Gastroesophageal sphincter (tissue), 4 donors: Measurements from ENCODE around the gene CRTAP. TPM values are rescaled to one million over a fixed set of nuclear protein-coding genes. Genes with fewer than 3 reads are reported as not detected.
A peak's percentile ranks its signal among the peaks of the same experiment; 100 is the strongest.
"Not testable (repeated sequence)": the region's sequence is repeated elsewhere in the genome, so short reads cannot be mapped to it uniquely, and the experiment has no call there.

ENCODE experiments used
- ATAC-seq: fragments of 150-250 bp; one replicate; pipeline ENCODE4 v1.9.1; 2016; ENCODE audit warnings: mild to moderate bottlenecking, moderate library complexity
- H3K27ac ChIP-seq, 4 donors: fragments of 200-600 bp; sonication (generic) in 3 of 4; 1 replicate in 3 of 4; 2 replicates in 1 of 4; pipeline ENCODE4 v1.5.1; 2016 to 2019
- H3K27me3 ChIP-seq: fragments of 200-600 bp; sonication (generic); one replicate; pipeline ENCODE4 v1.5.1; 2019
- H3K36me3 ChIP-seq, 2 donors: fragments of 200-600 bp; sonication (generic); one replicate each; pipeline ENCODE4 v1.5.1; 2019; ENCODE audit warnings: control low read depth in 1 of 2
- H3K4me1 ChIP-seq, 3 donors: fragments of 200-600 bp; sonication (generic); 1 replicate in 2 of 3; 2 replicates in 1 of 3; pipeline ENCODE4 v1.5.1; 2016 to 2019; ENCODE audit warnings: control low read depth in 2 of 3
- H3K4me3 ChIP-seq, 2 donors: fragments of 200-600 bp; sonication (generic); one replicate each; pipeline ENCODE4 v1.5.1; 2019; ENCODE audit warnings: mild to moderate bottlenecking in 1 of 2, moderate library complexity in 1 of 2
- H3K9me3 ChIP-seq, 3 donors: fragments of 200-600 bp; sonication (generic); one replicate each; pipeline ENCODE4 v1.5.1; 2017 to 2019; ENCODE audit warnings: control low read depth in 2 of 3
- EP300 ChIP-seq: sonication (generic); formaldehyde crosslinking; IDR thresholded peaks from one replicate; pipeline ENCODE4 v1.6.1; 2017; ENCODE audit warnings: antibody characterized with exemption, mild to moderate bottlenecking
- POLR2A ChIP-seq, 2 donors: fragments of 450-650 bp; IDR thresholded peaks; one replicate each; pipeline ENCODE4 v1.6.1; 2017; ENCODE audit warnings: antibody characterized with exemption in 2 of 2, mild to moderate bottlenecking in 2 of 2, moderate library complexity in 1 of 2
- POLR2AphosphoS5 ChIP-seq: sonication (generic); formaldehyde crosslinking; IDR thresholded peaks from one replicate; pipeline ENCODE4 v1.6.1; 2017; ENCODE audit warnings: antibody characterized with exemption
- WGBS, 2 donors: methylation state at CpG; one replicate each; pipeline ENCODE4 v1.1.5; 2018; ENCODE audit warnings: low coverage in 1 of 2; 5-methylcytosine and 5-hydroxymethylcytosine counted together
- total RNA-seq, 4 donors: library from RNA; depleted of rRNA; stranded (reverse); fragments of >200 nt; gene quantifications; one replicate each; pipeline ENCODE4 v1.1.0, GENCODE V29; 2016
- TF ChIP-seq, protein P1 (sequence below), 4 experiments: fragments of 200-600 bp in 2 of 4; fragments of 450-650 bp in 2 of 4; sonication (generic) in 1 of 4; IDR thresholded peaks; one replicate each; pipeline ENCODE4 v1.5.1; 2017 to 2019; ENCODE audit warnings: antibody characterized with exemption in 4 of 4, mild to moderate bottlenecking in 2 of 4, moderate library complexity in 2 of 4

The CRTAP gene
- 100 to 1,000 TPM; 189 to 358 (median 292) TPM for total RNA-seq

DNA sequence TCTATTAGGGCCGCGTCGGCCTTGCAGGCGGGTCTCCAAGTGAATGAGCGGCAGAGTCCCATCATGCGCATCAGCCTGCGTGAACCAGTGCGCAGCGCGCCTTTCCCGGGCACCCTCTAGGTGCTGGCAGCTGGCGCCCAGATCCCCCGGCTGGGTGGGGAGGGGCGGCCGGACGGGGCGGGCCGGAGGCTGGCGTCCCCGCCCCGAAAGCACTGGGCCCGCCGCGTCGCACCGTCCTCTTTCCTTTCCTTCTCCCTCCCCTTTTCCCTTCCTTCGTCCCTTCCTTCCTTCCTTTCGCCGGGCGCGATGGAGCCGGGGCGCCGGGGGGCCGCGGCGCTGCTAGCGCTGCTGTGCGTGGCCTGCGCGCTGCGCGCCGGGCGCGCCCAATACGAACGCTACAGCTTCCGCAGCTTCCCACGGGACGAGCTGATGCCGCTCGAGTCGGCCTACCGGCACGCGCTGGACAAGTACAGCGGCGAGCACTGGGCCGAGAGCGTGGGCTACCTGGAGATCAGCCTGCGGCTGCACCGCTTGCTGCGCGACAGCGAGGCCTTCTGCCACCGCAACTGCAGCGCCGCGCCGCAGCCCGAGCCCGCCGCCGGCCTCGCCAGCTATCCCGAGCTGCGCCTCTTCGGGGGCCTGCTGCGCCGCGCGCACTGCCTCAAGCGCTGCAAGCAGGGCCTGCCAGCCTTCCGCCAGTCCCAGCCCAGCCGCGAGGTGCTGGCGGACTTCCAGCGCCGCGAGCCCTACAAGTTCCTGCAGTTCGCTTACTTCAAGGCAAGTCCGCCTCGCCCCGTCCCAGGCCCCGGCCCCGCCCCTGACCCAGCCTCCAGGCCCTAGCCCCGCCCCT, at the start of gene CRTAP:
Gene CRTAP, plus strand, starts transcription at position 243 of the 850 bp plus-strand sequence. Its CDS starts 64 bp downstream, at position 307.
- H3K4me3 ChIP-seq: peak within 1 kb of the TSS; percentile 64 to 66
- 0 to 1% methylated on average over 8 to 27 of the region's 98 CpGs for WGBS, 2 donors
- ATAC-seq: peak; percentile 92

DNA sequence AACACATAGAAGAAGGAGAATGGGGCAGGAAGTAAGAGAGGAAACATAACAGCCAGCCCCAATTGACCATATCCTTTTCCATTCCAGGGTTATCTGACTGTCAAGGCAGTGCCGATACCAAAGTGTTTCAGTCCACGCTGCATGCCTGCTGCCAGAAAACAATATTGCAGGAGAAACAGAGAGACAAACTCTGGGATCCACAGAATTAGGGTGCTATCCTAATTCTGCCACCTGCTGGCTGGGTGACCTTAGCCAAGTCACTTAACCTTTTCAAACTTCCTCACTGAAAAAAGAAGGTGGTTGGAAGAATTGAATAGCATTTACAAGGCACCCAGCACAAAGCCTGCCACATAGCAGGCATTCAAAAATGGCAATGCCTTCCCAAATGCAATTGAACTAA, 48.9 kb upstream of the CRTAP start:
- Histone ChIP-seq H3K4me1 (no peaks in the 10 kb centered on the region), H3K27me3 (no peaks in the 10 kb centered on the region), H3K9me3 (no peaks in the 10 kb centered on the region), H3K36me3 (peaks cover 0 to 95% of the 10 kb centered on the region in 2 donors), H3K4me3 (no peak overlapping the region), H3K27ac (no peak overlapping the region)
- ATAC-seq: no peak
- TF ChIP-seq, protein P1, sequence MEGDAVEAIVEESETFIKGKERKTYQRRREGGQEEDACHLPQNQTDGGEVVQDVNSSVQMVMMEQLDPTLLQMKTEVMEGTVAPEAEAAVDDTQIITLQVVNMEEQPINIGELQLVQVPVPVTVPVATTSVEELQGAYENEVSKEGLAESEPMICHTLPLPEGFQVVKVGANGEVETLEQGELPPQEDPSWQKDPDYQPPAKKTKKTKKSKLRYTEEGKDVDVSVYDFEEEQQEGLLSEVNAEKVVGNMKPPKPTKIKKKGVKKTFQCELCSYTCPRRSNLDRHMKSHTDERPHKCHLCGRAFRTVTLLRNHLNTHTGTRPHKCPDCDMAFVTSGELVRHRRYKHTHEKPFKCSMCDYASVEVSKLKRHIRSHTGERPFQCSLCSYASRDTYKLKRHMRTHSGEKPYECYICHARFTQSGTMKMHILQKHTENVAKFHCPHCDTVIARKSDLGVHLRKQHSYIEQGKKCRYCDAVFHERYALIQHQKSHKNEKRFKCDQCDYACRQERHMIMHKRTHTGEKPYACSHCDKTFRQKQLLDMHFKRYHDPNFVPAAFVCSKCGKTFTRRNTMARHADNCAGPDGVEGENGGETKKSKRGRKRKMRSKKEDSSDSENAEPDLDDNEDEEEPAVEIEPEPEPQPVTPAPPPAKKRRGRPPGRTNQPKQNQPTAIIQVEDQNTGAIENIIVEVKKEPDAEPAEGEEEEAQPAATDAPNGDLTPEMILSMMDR (IDR thresholded peaks at IDR 0.05): no peak
- no peak for TF ChIP-seq POLR2AphosphoS5
- no peak for TF ChIP-seq POLR2A (IDR thresholded peaks at IDR 0.05)
- no peak for TF ChIP-seq EP300
- WGBS, 2 donors: 80 to 100% methylated on average over 2 of the region's 2 CpGs

More for the DNA sequence above, at the start of gene CRTAP:
- H3K4me1 ChIP-seq: peaks cover 0 to 51% (median 0%) of the 10 kb centered on the region in 3 donors
- peaks cover 0 to 10% of the 10 kb centered on the region in 2 donors for H3K36me3 ChIP-seq
- H3K27me3 ChIP-seq: no peaks in the 10 kb centered on the region
- TF ChIP-seq EP300 (no peak), POLR2AphosphoS5 (peak; percentile 67), POLR2A (IDR thresholded peaks at IDR 0.05) (peak; percentile 51 to 55)
- TF ChIP-seq, protein P1 (IDR thresholded peaks at IDR 0.05): peak in 2 of 4 experiments; percentile 3 to 25
- H3K9me3 ChIP-seq: no peaks in the 10 kb centered on the region
- peak within 1 kb of the TSS; percentile 92 to 97 (median 92) for H3K27ac ChIP-seq

DNA sequence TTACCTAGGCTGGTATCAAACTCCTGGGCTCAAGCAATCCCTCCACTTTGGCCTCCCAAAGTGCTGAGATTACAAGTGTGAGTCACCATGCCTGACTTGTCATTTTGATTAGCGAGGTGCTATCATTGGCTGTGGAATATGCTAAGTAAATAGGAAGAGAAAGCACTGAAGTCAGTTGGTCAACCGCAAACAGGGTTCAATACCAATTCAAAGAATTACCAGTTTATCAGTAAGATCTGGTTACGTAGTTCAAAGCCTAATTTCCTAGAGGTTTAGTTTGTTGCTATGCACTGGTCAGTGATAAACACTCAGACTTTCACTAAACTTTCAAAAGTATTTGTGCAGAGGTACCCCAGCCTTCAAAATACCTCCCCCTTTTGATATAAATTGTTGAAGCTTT, 46.3 kb upstream of the CRTAP start:
- Histone ChIP-seq H3K4me3 (no peak overlapping the region), H3K4me1 (no peaks in the 10 kb centered on the region)
- ATAC-seq: no peak

DNA sequence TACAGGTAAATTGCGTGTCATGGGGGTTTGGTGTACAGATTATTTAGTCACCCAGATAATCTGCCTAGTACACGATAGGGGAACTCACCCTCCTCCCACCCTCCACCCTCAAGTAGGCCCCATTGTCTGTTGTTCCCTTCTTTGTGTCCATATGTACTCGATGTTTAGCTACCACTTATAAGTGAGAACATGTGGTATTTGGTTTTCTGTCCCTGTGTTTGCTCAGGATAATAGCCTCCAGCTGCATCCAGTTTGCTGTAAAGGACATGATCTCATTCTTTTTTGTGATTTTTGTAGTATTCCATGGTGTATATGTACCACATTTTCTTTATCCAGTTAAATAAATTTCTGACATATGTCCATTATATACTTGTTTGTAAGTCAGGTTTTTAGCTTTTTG, 44.0 kb upstream of the CRTAP start:
- not testable (repeated sequence) for H3K9me3 ChIP-seq, H3K27ac ChIP-seq, H3K4me1 ChIP-seq, ATAC-seq, H3K27me3 ChIP-seq, H3K4me3 ChIP-seq
- WGBS, 2 donors: 51 to 59% methylated on average over 3 of the region's 3 CpGs
- peaks cover 0 to 73% of the 10 kb centered on the region in 2 donors for H3K36me3 ChIP-seq

More for the DNA sequence above, 46.3 kb upstream of the CRTAP start:
- peaks cover 0 to 94% of the 10 kb centered on the region in 2 donors for H3K36me3 ChIP-seq
- TF ChIP-seq EP300: no peak
- no peak for TF ChIP-seq POLR2AphosphoS5
- TF ChIP-seq POLR2A (IDR thresholded peaks at IDR 0.05): no peak
- TF ChIP-seq, protein P1 (IDR thresholded peaks at IDR 0.05): no peak
- WGBS, 2 donors: 61 to 89% methylated on average over 2 to 3 of the region's 3 CpGs
- no peaks in the 10 kb centered on the region for H3K9me3 ChIP-seq
- no peak overlapping the region for H3K27ac ChIP-seq
- H3K27me3 ChIP-seq: no peaks in the 10 kb centered on the region

DNA sequence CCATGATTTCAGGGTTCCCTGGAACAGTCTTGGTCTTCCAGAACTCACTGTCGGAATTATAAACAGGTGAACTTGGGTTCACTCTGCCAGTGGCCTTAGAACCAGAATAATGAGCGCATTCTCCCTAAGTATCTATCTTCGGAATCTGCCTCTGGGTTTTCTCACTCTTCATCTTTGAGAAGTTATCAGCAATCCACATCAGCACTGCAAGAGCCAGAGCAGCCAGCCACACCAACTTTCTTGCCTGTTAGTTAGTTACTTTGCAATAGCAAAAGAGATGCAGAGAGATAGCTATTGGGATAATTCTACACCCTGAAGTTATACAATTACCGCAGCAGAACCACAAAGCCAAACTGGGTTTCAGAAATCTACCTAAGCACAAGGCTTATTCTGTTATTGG, 42.6 kb upstream of the CRTAP start:
- H3K36me3 ChIP-seq: peaks cover 0 to 63% of the 10 kb centered on the region in 2 donors
- WGBS, 2 donors: 97 to 100% methylated on average over 1 to 3 of the region's 4 CpGs
- TF ChIP-seq POLR2A (IDR thresholded peaks at IDR 0.05) (no peak), POLR2AphosphoS5 (no peak), EP300 (no peak)
- TF ChIP-seq, protein P1 (IDR thresholded peaks at IDR 0.05): no peak

More for the DNA sequence above, 42.6 kb upstream of the CRTAP start:
- Histone ChIP-seq H3K27ac (no peak overlapping the region), H3K4me3 (no peak overlapping the region), H3K27me3 (no peaks in the 10 kb centered on the region), H3K4me1 (peaks cover 0 to 12% (median 0%) of the 10 kb centered on the region in 3 donors), H3K9me3 (no peaks in the 10 kb centered on the region)
- ATAC-seq: no peak
